Astrocyte (in vitro differentiated cells and primary cell): ENCODE results near the gene AFF3. TPM values are rescaled to one million over a fixed set of nuclear protein-coding genes. Genes with fewer than 3 reads are reported as not detected.

ENCODE experiments used
- DNase-seq: peaks from one replicate; pipeline ENCODE4 v3.0.0-alpha.2; 2010; ENCODE audit warnings: low read depth
- FAIRE-seq: peaks from 2 replicates; lab custom pipeline; 2011; peaks lifted over from hg19 to GRCh38; lab: Jason Lieb, UNC
- H2AFZ ChIP-seq: 2 replicates; pipeline ENCODE4 v1.6.0; 2012; ENCODE audit warnings: low read depth, low read length, inconsistent platforms
- H3K27ac ChIP-seq: 2 replicates; pipeline ENCODE4 v1.5.1; 2011; ENCODE audit warnings: low read depth, low read length, inconsistent platforms
- H3K27me3 ChIP-seq: 2 replicates; pipeline ENCODE4 v1.6.0; 2011; ENCODE audit warnings: low read length, inconsistent platforms; ENCODE audit not compliant: insufficient read depth
- H3K36me3 ChIP-seq: 2 replicates; pipeline ENCODE4 v1.5.1; 2011; ENCODE audit warnings: low read length, inconsistent platforms; ENCODE audit not compliant: insufficient read depth
- H3K4me1 ChIP-seq: 2 replicates; pipeline ENCODE4 v1.5.1; 2011; ENCODE audit warnings: low read length, inconsistent platforms; ENCODE audit not compliant: insufficient read depth
- H3K4me2 ChIP-seq: 2 replicates; pipeline ENCODE4 v1.6.0; 2012; ENCODE audit warnings: low read length, inconsistent platforms
- H3K4me3 ChIP-seq: 2 replicates; pipeline ENCODE4 v1.5.1; 2011; ENCODE audit warnings: low read depth, mild to moderate bottlenecking, low read length, inconsistent platforms; ENCODE audit not compliant: insufficient read depth
- H3K79me2 ChIP-seq: 2 replicates; pipeline ENCODE4 v1.6.0; 2012; ENCODE audit warnings: mild to moderate bottlenecking, low read length, inconsistent platforms; ENCODE audit not compliant: insufficient read depth
- H3K9ac ChIP-seq: 2 replicates; pipeline ENCODE4 v1.6.0; 2012; ENCODE audit warnings: mild to moderate bottlenecking, low read length, inconsistent platforms
- H3K9me3 ChIP-seq: 2 replicates; pipeline ENCODE4 v1.5.1; 2012; ENCODE audit warnings: low read depth, mild to moderate bottlenecking, low read length, inconsistent platforms; ENCODE audit not compliant: insufficient read depth
- H4K20me1 ChIP-seq: 2 replicates; pipeline ENCODE4 v1.6.0; 2012; ENCODE audit warnings: low read length, inconsistent platforms; ENCODE audit not compliant: insufficient read depth
- H3K27ac Mint-ChIP-seq: one replicate; pipeline ENCODE4 v1.8.0; 2021; ENCODE audit warnings: mild to moderate bottlenecking, mixed read lengths; ENCODE audit not compliant: unreplicated experiment
- H3K27me3 Mint-ChIP-seq: one replicate; pipeline ENCODE4 v1.8.0; 2021; ENCODE audit warnings: low read depth, mixed read lengths; ENCODE audit not compliant: unreplicated experiment
- H3K36me3 Mint-ChIP-seq: one replicate; pipeline ENCODE4 v1.8.0; 2021; ENCODE audit warnings: low read depth, mixed read lengths; ENCODE audit not compliant: unreplicated experiment
- H3K4me1 Mint-ChIP-seq: one replicate; pipeline ENCODE4 v1.8.0; 2021; ENCODE audit warnings: low read depth, mixed read lengths; ENCODE audit not compliant: unreplicated experiment
- H3K4me3 Mint-ChIP-seq: one replicate; pipeline ENCODE4 v1.8.0; 2021; ENCODE audit warnings: mild to moderate bottlenecking, moderate library complexity, mixed read lengths; ENCODE audit not compliant: unreplicated experiment
- H3K9me3 Mint-ChIP-seq: one replicate; pipeline ENCODE4 v1.8.0; 2021; ENCODE audit warnings: mild to moderate bottlenecking, mixed read lengths; ENCODE audit not compliant: unreplicated experiment
- CTCF ChIP-seq: IDR thresholded peaks from 2 replicates; pipeline ENCODE4 v1.5.1; 2011; ENCODE audit warnings: low read depth, mild to moderate bottlenecking, inconsistent platforms, low read length, moderate library complexity; ENCODE audit not compliant: insufficient read depth
- EZH2 ChIP-seq: IDR thresholded peaks from 2 replicates; pipeline ENCODE4 v1.6.1; 2012; ENCODE audit warnings: mild to moderate bottlenecking, low read length, inconsistent platforms; ENCODE audit not compliant: insufficient read depth
- total RNA-seq: library from RNA; stranded (reverse); gene quantifications from 2 replicates; pipeline ENCODE4 v1.2.1, GENCODE V29; 2021

AFF3 gene
- total RNA-seq, 1 donor from 2014 or later: 14.7 TPM

GRCh38 chr2:99789849-99790248 is 352.5 kb downstream of the AFF3 start:
- no peaks in the 10 kb centered on the region for H3K27me3 Mint-ChIP-seq
- Histone ChIP-seq H3K4me3 (no peak overlapping the region), H4K20me1 (no peaks in the 10 kb centered on the region), H3K36me3 (no peaks in the 10 kb centered on the region), H3K9ac (no peak overlapping the region), H3K27me3 (no peaks in the 10 kb centered on the region), H3K9me3 (no peaks in the 10 kb centered on the region), H3K79me2 (no peaks in the 10 kb centered on the region), H3K4me1 (no peaks in the 10 kb centered on the region), H3K4me2 (no peak overlapping the region), H2AFZ (no peak overlapping the region), H3K27ac (no peak overlapping the region)
- H3K4me1 Mint-ChIP-seq: peaks cover 3% of the 10 kb centered on the region
- no peak for TF ChIP-seq CTCF
- no peak for TF ChIP-seq EZH2
- peaks cover 3% of the 10 kb centered on the region for H3K36me3 Mint-ChIP-seq
- no peak for FAIRE-seq
- no peak overlapping the region for H3K4me3 Mint-ChIP-seq
- peaks cover 2% of the 10 kb centered on the region for H3K9me3 Mint-ChIP-seq
- no peak overlapping the region for H3K27ac Mint-ChIP-seq
- DNase-seq: no peak

DNA sequence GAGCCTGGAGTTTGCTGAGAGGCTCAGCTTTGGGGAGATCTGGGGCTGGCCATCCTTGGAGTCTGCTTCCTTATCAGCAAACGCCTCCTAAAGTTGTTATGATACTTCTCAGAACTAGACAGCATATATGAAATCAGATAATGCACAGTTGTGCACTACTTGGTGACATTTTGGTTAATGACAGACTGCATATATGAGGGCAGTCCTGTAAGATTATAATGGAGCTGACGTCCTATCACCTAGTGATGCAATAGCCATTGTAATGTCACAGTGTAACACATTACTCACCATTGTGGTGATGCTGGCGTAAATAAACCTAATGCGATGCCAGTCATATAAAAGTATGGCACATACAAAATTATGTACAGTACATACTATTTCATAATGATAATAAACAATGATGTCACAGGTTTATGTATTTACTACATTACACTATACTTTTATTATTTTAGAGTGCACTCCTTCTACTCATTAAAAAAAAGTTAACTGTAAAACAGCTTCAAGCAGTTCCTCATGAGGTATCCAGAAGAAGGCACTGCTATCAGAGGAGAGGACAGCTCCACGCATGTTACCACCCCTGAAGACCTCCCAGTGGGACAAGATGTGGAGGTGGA is 354.5 kb downstream of the AFF3 start:
- Histone ChIP-seq H3K4me3 (no peak overlapping the region), H4K20me1 (no peaks in the 10 kb centered on the region), H2AFZ (no peak overlapping the region), H3K9me3 (no peaks in the 10 kb centered on the region), H3K79me2 (no peaks in the 10 kb centered on the region), H3K27ac (no peak overlapping the region), H3K27me3 (no peaks in the 10 kb centered on the region), H3K9ac (no peak overlapping the region), H3K36me3 (no peaks in the 10 kb centered on the region), H3K4me1 (no peaks in the 10 kb centered on the region), H3K4me2 (no peak overlapping the region)
- DNase-seq (no peak), FAIRE-seq (no peak)
- H3K4me3 Mint-ChIP-seq: no peak overlapping the region
- no peak for TF ChIP-seq EZH2
- no peak for TF ChIP-seq CTCF
- H3K27ac Mint-ChIP-seq: no peak overlapping the region
- H3K27me3 Mint-ChIP-seq: no peaks in the 10 kb centered on the region
- peaks cover 3% of the 10 kb centered on the region for H3K4me1 Mint-ChIP-seq
- peaks cover 3% of the 10 kb centered on the region for H3K36me3 Mint-ChIP-seq
- H3K9me3 Mint-ChIP-seq: no peaks in the 10 kb centered on the region

- Mint-ChIP-seq H3K27me3 (no peaks in the 10 kb centered on the region), H3K27ac (no peak overlapping the region), H3K4me3 (no peak overlapping the region), H3K9me3 (no peaks in the 10 kb centered on the region), H3K4me1 (peaks cover 3% of the 10 kb centered on the region), H3K36me3 (peaks cover 3% of the 10 kb centered on the region)
- no peak overlapping the region for H3K9ac ChIP-seq
- H4K20me1 ChIP-seq: no peaks in the 10 kb centered on the region
- no peaks in the 10 kb centered on the region for H3K79me2 ChIP-seq
- H3K36me3 ChIP-seq: no peaks in the 10 kb centered on the region
- H3K4me1 ChIP-seq: no peaks in the 10 kb centered on the region
- H2AFZ ChIP-seq: no peak overlapping the region
- H3K4me2 ChIP-seq: no peak overlapping the region
- no peak overlapping the region for H3K27ac ChIP-seq
- H3K9me3 ChIP-seq: no peaks in the 10 kb centered on the region
- no peak overlapping the region for H3K4me3 ChIP-seq
- TF ChIP-seq EZH2 (no peak), CTCF (no peak)
- no peak for FAIRE-seq
- H3K27me3 ChIP-seq: no peaks in the 10 kb centered on the region
- no peak for DNase-seq
These were observed 355.6 kb downstream of the AFF3 start for GRCh38 chr2:99786636-99787390.
